ENCODE data around the gene DHX15.

DNA sequence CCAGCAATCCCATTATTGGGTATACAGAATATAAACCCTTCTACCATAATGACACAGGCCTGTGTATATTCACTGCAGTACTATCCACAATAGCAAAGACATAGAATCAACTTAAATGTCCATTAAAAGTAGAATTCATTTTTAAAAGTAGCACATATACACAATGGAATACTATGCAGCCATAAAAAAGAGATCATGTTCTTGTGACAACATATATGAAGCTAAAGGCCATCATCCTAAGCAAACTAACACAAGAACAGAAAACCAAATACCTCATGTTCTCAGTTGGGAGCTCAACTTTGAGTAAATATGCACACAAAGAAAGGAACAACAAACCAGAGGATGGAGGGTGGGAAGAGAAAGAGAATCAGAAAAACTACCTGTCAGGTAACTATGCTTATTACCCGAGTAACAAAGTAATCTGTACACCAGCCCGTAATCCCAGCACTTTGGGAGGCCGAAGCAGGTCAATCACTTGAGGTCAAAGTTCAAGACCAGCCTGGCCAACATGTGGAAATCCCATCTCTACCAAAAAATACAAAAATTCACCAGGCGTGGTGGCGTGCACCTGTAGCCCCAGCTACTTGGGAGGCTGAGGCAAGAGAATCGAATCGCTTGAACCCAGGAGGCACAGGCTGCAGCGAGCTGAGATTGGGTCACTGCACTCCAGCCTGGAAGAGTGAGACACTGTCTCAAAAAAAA lies 22.8 kb downstream of the DHX15 start:
- TF ChIP-seq, protein P1, sequence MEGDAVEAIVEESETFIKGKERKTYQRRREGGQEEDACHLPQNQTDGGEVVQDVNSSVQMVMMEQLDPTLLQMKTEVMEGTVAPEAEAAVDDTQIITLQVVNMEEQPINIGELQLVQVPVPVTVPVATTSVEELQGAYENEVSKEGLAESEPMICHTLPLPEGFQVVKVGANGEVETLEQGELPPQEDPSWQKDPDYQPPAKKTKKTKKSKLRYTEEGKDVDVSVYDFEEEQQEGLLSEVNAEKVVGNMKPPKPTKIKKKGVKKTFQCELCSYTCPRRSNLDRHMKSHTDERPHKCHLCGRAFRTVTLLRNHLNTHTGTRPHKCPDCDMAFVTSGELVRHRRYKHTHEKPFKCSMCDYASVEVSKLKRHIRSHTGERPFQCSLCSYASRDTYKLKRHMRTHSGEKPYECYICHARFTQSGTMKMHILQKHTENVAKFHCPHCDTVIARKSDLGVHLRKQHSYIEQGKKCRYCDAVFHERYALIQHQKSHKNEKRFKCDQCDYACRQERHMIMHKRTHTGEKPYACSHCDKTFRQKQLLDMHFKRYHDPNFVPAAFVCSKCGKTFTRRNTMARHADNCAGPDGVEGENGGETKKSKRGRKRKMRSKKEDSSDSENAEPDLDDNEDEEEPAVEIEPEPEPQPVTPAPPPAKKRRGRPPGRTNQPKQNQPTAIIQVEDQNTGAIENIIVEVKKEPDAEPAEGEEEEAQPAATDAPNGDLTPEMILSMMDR (conservative IDR thresholded peaks at IDR 0.05; ENCODE audit: low read depth in 2 of 2): no peak
- no peak for TF ChIP-seq EZH2phosphoT487 (IDR thresholded peaks at IDR 0.05; ENCODE audit: unreplicated experiment)
- no peak for TF ChIP-seq EZH2 (IDR thresholded peaks at IDR 0.05; ENCODE audit: low read depth, unreplicated experiment)
- TF ChIP-seq, protein P2, sequence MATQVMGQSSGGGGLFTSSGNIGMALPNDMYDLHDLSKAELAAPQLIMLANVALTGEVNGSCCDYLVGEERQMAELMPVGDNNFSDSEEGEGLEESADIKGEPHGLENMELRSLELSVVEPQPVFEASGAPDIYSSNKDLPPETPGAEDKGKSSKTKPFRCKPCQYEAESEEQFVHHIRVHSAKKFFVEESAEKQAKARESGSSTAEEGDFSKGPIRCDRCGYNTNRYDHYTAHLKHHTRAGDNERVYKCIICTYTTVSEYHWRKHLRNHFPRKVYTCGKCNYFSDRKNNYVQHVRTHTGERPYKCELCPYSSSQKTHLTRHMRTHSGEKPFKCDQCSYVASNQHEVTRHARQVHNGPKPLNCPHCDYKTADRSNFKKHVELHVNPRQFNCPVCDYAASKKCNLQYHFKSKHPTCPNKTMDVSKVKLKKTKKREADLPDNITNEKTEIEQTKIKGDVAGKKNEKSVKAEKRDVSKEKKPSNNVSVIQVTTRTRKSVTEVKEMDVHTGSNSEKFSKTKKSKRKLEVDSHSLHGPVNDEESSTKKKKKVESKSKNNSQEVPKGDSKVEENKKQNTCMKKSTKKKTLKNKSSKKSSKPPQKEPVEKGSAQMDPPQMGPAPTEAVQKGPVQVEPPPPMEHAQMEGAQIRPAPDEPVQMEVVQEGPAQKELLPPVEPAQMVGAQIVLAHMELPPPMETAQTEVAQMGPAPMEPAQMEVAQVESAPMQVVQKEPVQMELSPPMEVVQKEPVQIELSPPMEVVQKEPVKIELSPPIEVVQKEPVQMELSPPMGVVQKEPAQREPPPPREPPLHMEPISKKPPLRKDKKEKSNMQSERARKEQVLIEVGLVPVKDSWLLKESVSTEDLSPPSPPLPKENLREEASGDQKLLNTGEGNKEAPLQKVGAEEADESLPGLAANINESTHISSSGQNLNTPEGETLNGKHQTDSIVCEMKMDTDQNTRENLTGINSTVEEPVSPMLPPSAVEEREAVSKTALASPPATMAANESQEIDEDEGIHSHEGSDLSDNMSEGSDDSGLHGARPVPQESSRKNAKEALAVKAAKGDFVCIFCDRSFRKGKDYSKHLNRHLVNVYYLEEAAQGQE (IDR thresholded peaks at IDR 0.05; ENCODE audit: unreplicated experiment): no peak
- TF ChIP-seq POLR2AphosphoS5 (IDR thresholded peaks at IDR 0.05; ENCODE audit: low read depth): no peak
- TF ChIP-seq NANOG (IDR thresholded peaks at IDR 0.05; ENCODE audit: borderline replicate concordance): no peak
- no peak for TF ChIP-seq ZNF114 (CRISPR knock-in tag; IDR thresholded peaks at IDR 0.05)
- no peak for TF ChIP-seq JUNB (IDR thresholded peaks at IDR 0.05; ENCODE audit: unreplicated experiment)
- TF ChIP-seq CREB1 (CRISPR knock-in tag; IDR thresholded peaks at IDR 0.05; ENCODE audit: low read depth): no peak

Data from GM23338 (cell line).